H9 (cell line): ENCODE results near the gene MEG3. TPM values are rescaled to one million over a fixed set of nuclear protein-coding genes. Genes with fewer than 3 reads are reported as not detected.

ENCODE experiments used
- DNase-seq: peaks from one replicate; pipeline ENCODE4 v3.0.0-alpha.2; 2017
- H2AFZ ChIP-seq: one replicate; pipeline ENCODE4 v1.6.1; 2013; ENCODE audit warnings: mild to moderate bottlenecking, low read length, control low read depth, moderate library complexity
- H2AK5ac ChIP-seq: 2 replicates; pipeline ENCODE4 v1.6.1; 2013; ENCODE audit warnings: low read length, control low read depth, mixed read lengths; ENCODE audit not compliant: insufficient read length
- H2BK120ac ChIP-seq: one replicate; pipeline ENCODE4 v1.6.1; 2013; ENCODE audit warnings: low read depth, mild to moderate bottlenecking, low read length, control low read depth, inconsistent platforms; ENCODE audit not compliant: poor library complexity, severe bottlenecking
- H2BK12ac ChIP-seq: 2 replicates; pipeline ENCODE4 v1.6.1; 2013; ENCODE audit warnings: low read length, control low read depth, mixed read lengths, low read depth; ENCODE audit not compliant: insufficient read length
- H2BK15ac ChIP-seq: 2 replicates; pipeline ENCODE4 v1.6.1; 2013; ENCODE audit warnings: low read depth, low read length, control low read depth
- H2BK20ac ChIP-seq: one replicate; pipeline ENCODE4 v1.6.1; 2013; ENCODE audit warnings: low read depth, mild to moderate bottlenecking, low read length, control low read depth, inconsistent platforms; ENCODE audit not compliant: poor library complexity, severe bottlenecking
- H2BK5ac ChIP-seq: 2 replicates; pipeline ENCODE4 v1.6.1; 2013; ENCODE audit warnings: low read length, control low read depth, mixed read lengths; ENCODE audit not compliant: insufficient read length
- H3K14ac ChIP-seq: 2 replicates; pipeline ENCODE4 v1.6.1; 2013; ENCODE audit warnings: low read length, control low read depth; ENCODE audit not compliant: insufficient read depth
- H3K18ac ChIP-seq: 2 replicates; pipeline ENCODE4 v1.6.1; 2013; ENCODE audit warnings: low read depth, mild to moderate bottlenecking, mixed read lengths, low read length, control low read depth; ENCODE audit not compliant: insufficient read length
- H3K23ac ChIP-seq: 2 replicates; pipeline ENCODE4 v1.6.1; 2013; ENCODE audit warnings: low read length, control low read depth, mixed read lengths, low read depth; ENCODE audit not compliant: insufficient read length
- H3K23me2 ChIP-seq: 2 replicates; pipeline ENCODE4 v1.6.1; 2013; ENCODE audit warnings: low read depth, mild to moderate bottlenecking, mixed read lengths, low read length, control low read depth; ENCODE audit not compliant: insufficient read length, poor library complexity, severe bottlenecking
- H3K27ac ChIP-seq: 2 replicates; pipeline ENCODE4 v1.5.1; 2013; ENCODE audit warnings: low read length, control low read depth, mixed read lengths, low read depth; ENCODE audit not compliant: insufficient read length
- H3K27me3 ChIP-seq: 2 replicates; pipeline ENCODE4 v1.6.1; 2013; ENCODE audit warnings: low read length, control low read depth, inconsistent platforms; ENCODE audit not compliant: insufficient read depth
- H3K4ac ChIP-seq: 2 replicates; pipeline ENCODE4 v1.6.1; 2013; ENCODE audit warnings: low read depth, mild to moderate bottlenecking, control low read depth, inconsistent platforms, low read length, moderate library complexity
- H3K4me1 ChIP-seq: 2 replicates; pipeline ENCODE4 v1.6.1; 2013; ENCODE audit warnings: low read length, control low read depth, inconsistent platforms; ENCODE audit not compliant: insufficient read depth
- H3K4me2 ChIP-seq: 2 replicates; pipeline ENCODE4 v1.6.1; 2013; ENCODE audit warnings: low read length, control low read depth, mixed read lengths; ENCODE audit not compliant: insufficient read length, insufficient read depth
- H3K56ac ChIP-seq: 2 replicates; pipeline ENCODE4 v1.6.1; 2013; ENCODE audit warnings: low read depth, mild to moderate bottlenecking, mixed read lengths, low read length, control low read depth; ENCODE audit not compliant: insufficient read length
- H3K79me1 ChIP-seq: 2 replicates; pipeline ENCODE4 v1.6.1; 2013; ENCODE audit warnings: low read depth, mild to moderate bottlenecking, moderate library complexity, low read length, control low read depth, inconsistent platforms; ENCODE audit not compliant: insufficient read depth, poor library complexity, severe bottlenecking
- H3K79me2 ChIP-seq: 2 replicates; pipeline ENCODE4 v1.6.1; 2013; ENCODE audit warnings: low read length, control low read depth, inconsistent platforms; ENCODE audit not compliant: insufficient read depth
- H3K9ac ChIP-seq: 2 replicates; pipeline ENCODE4 v1.6.1; 2013; ENCODE audit warnings: low read length, control low read depth, mixed read lengths; ENCODE audit not compliant: insufficient read length; ENCODE audit errors: extremely low read depth
- H3K9me3 ChIP-seq: one replicate; pipeline ENCODE4 v1.6.1; 2013; ENCODE audit warnings: low read depth, low read length, inconsistent platforms; ENCODE audit not compliant: control insufficient read depth
- H3T11ph ChIP-seq: one replicate; pipeline ENCODE4 v1.6.1; 2013; ENCODE audit warnings: mild to moderate bottlenecking, low read length, control low read depth, inconsistent platforms
- H4K20me1 ChIP-seq: one replicate; pipeline ENCODE4 v1.6.1; 2013; ENCODE audit not compliant: control insufficient read depth, insufficient read length, insufficient read depth
- H4K5ac ChIP-seq: 2 replicates; pipeline ENCODE4 v1.6.1; 2013; ENCODE audit warnings: low read depth, mild to moderate bottlenecking, mixed read lengths, low read length, control low read depth; ENCODE audit not compliant: insufficient read length
- H4K8ac ChIP-seq: replicated peaks from 2 replicates; pipeline ENCODE4 v1.6.1; 2013; ENCODE audit warnings: low read length, control low read depth, mixed read lengths, low read depth; ENCODE audit not compliant: insufficient read length
- H4K91ac ChIP-seq: 2 replicates; pipeline ENCODE4 v1.6.1; 2013; ENCODE audit warnings: low read depth, mild to moderate bottlenecking, moderate library complexity, mixed read lengths, low read length, control low read depth; ENCODE audit not compliant: insufficient read length
- H3K27ac Mint-ChIP-seq, 3 experiments: 2 replicates in 2 of 3; 3 replicates in 1 of 3; pipeline ENCODE4 v1.8.0; 2020 to 2021; ENCODE audit warnings: mixed read lengths in 3 of 3, mild to moderate bottlenecking in 1 of 3, moderate library complexity in 1 of 3
- H3K27me3 Mint-ChIP-seq: 2 replicates; pipeline ENCODE4 v1.8.0; 2021; ENCODE audit warnings: low read depth, mild to moderate bottlenecking, moderate library complexity, mixed read lengths
- H3K36me3 Mint-ChIP-seq, 3 experiments: 2 replicates in 2 of 3; 3 replicates in 1 of 3; pipeline ENCODE4 v1.8.0; 2020 to 2021; ENCODE audit warnings: low read depth in 3 of 3, mixed read lengths in 3 of 3; ENCODE audit not compliant: insufficient read depth in 1 of 3
- H3K4me1 Mint-ChIP-seq, 2 experiments: 2 replicates each; pipeline ENCODE4 v1.8.0; 2020; ENCODE audit warnings: mixed read lengths in 2 of 2
- H3K4me3 Mint-ChIP-seq, 2 experiments: 2 replicates in 1 of 2; 3 replicates in 1 of 2; pipeline ENCODE4 v1.8.0; 2020 to 2021; ENCODE audit warnings: mild to moderate bottlenecking in 2 of 2, mixed read lengths in 2 of 2, moderate library complexity in 1 of 2
- H3K9me3 Mint-ChIP-seq, 2 experiments: 2 replicates in 1 of 2; 3 replicates in 1 of 2; pipeline ENCODE4 v1.8.0; 2020; ENCODE audit warnings: mild to moderate bottlenecking in 2 of 2, mixed read lengths in 2 of 2, moderate library complexity in 1 of 2
- WGBS: extraction: QIAGEN DNeasy Blood & Tissue Kit; methylation state at CpG from one replicate; pipeline ENCODE4 v1.1.7; 2013; ENCODE audit warnings: missing lambda C conversion rate, low lambda C conversion rate, mixed read lengths; ENCODE audit not compliant: insufficient read length; ENCODE audit errors: extremely low coverage; 5-methylcytosine and 5-hydroxymethylcytosine counted together
- total RNA-seq: library from RNA; stranded (reverse); gene quantifications from 2 replicates; pipeline ENCODE4 v1.2.1, GENCODE V29; 2021
- TF ChIP-seq, protein P1 (sequence below): fragments of 200-600 bp; sonication (generic); conservative IDR thresholded peaks from 3 replicates; pipeline ENCODE4 v1.8.0; 2021; ENCODE audit warnings: antibody characterized with exemption, mild to moderate bottlenecking

MEG3 gene
- total RNA-seq, 1 experiment from 2014 or later: 0.52 TPM

DNA sequence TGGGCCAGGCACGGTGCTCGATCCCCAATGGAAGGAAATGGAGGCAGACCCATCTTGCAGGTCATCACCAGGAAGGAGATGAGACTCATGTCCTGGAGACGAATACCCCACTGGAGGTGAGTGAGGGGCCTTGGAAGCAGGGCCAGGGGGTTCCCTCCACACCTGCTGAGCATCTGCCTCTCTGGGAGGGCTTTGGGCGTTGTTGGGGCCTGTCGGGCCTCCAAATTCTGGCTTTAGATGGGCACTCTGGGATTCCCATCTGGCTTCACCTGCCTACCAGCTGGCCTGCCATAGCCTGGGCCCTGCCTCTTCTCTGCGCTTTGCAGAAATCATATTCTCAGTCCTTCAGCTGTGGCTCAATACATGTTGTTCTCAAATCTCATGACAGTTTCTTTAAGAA, 63.7 kb downstream of the MEG3 start:
- Histone ChIP-seq H2BK120ac (no peak overlapping the region), H3K79me1 (no peaks in the 10 kb centered on the region), H3K4ac (no peak overlapping the region), H3K79me2 (no peaks in the 10 kb centered on the region), H2AFZ (no peak overlapping the region), H3K4me2 (no peak overlapping the region), H3K18ac (no peak overlapping the region), H4K5ac (no peak overlapping the region), H2BK5ac (no peak overlapping the region), H3K23me2 (no peaks in the 10 kb centered on the region), H3K56ac (no peak overlapping the region), H3K27ac (no peak overlapping the region), H3T11ph (no peak overlapping the region), H3K9ac (no peak overlapping the region), H3K14ac (no peak overlapping the region), H2BK20ac (no peak overlapping the region), H4K91ac (no peak overlapping the region), H3K23ac (no peak overlapping the region), H2AK5ac (no peak overlapping the region), H3K27me3 (no peaks in the 10 kb centered on the region), H3K4me1 (peaks cover 4% of the 10 kb centered on the region; the same call in 1 of the 2 replicates), H3K9me3 (no peaks in the 10 kb centered on the region), H2BK15ac (no peak overlapping the region), H4K20me1 (no peaks in the 10 kb centered on the region), H2BK12ac (no peak overlapping the region), H4K8ac (no peak overlapping the region)
- TF ChIP-seq, protein P1, sequence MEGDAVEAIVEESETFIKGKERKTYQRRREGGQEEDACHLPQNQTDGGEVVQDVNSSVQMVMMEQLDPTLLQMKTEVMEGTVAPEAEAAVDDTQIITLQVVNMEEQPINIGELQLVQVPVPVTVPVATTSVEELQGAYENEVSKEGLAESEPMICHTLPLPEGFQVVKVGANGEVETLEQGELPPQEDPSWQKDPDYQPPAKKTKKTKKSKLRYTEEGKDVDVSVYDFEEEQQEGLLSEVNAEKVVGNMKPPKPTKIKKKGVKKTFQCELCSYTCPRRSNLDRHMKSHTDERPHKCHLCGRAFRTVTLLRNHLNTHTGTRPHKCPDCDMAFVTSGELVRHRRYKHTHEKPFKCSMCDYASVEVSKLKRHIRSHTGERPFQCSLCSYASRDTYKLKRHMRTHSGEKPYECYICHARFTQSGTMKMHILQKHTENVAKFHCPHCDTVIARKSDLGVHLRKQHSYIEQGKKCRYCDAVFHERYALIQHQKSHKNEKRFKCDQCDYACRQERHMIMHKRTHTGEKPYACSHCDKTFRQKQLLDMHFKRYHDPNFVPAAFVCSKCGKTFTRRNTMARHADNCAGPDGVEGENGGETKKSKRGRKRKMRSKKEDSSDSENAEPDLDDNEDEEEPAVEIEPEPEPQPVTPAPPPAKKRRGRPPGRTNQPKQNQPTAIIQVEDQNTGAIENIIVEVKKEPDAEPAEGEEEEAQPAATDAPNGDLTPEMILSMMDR: no peak
- DNase-seq: no peak
- no CpG with 5 or more reads among the region's 6 CpGs for WGBS
- H3K27ac Mint-ChIP-seq: no peak overlapping the region
- H3K36me3 Mint-ChIP-seq: no peaks in the 10 kb centered on the region; a peak in 2 of 7 replicates
- H3K9me3 Mint-ChIP-seq: peaks cover 0 to 3% of the 10 kb centered on the region in 2 experiments; a peak in 1 of 5 replicates
- peaks cover 8 to 13% of the 10 kb centered on the region in 2 experiments for H3K4me1 Mint-ChIP-seq
- no peak overlapping the region for H3K4me3 Mint-ChIP-seq
- H3K27me3 Mint-ChIP-seq: peaks cover 3% of the 10 kb centered on the region
